ENCODE results near the gene COMT. TPM values are rescaled to one million over a fixed set of nuclear protein-coding genes. Genes with fewer than 3 reads are reported as not detected.
A peak's percentile ranks its signal among the peaks of the same experiment; 100 is the strongest.

Gene COMT
- total and polyA plus RNA-seq, 9 of the 15 experiments (the other 6 are each of a cell fraction or from before 2014, with no cell fraction given), result 12.5 to 351 (median 155) TPM

GRCh38 chr22:19990609-19991394 is 49.2 kb downstream of the COMT start (continued):
- TF ChIP-seq NELFE (IDR thresholded peaks at IDR 0.05; ENCODE audit: insufficient read depth, insufficient read length), result no peak
- peak; percentile 91 for TF ChIP-seq WHSC1 (IDR thresholded peaks at IDR 0.05; ENCODE audit: low read length)
- TF ChIP-seq ZNF224 (CRISPR knock-in tag; IDR thresholded peaks at IDR 0.05), result no peak
- no peak for TF ChIP-seq MYC (IDR thresholded peaks at IDR 0.05; ENCODE audit: low read depth, low read length)
- no peak for TF ChIP-seq MYC (CRISPR knock-in tag; IDR thresholded peaks at IDR 0.05; ENCODE audit: borderline replicate concordance, low read depth)
- no peak for TF ChIP-seq ZNF217 (CRISPR knock-in tag; IDR thresholded peaks at IDR 0.05)
- no peak for TF ChIP-seq ELF2 (CRISPR knock-in tag; IDR thresholded peaks at IDR 0.05)
- 0 out of 4 replicates have a peak, but pooled peaks of 1 of the 2 experiments have one; percentile 75 for TF ChIP-seq ZNF639 (CRISPR knock-in tag; conservative IDR thresholded peaks at IDR 0.05 in 1 of 2, IDR thresholded peaks at IDR 0.05 in 1 of 2)
- no peak for TF ChIP-seq ID3 (CRISPR knock-in tag; IDR thresholded peaks at IDR 0.05)
- TF ChIP-seq ID3 (tag; IDR thresholded peaks at IDR 0.05), result no peak; the same call in 1 of the 2 replicates
- TF ChIP-seq KLF1 (tag; IDR thresholded peaks at IDR 0.05), result 0 out of 2 replicates have a peak, but pooled peaks have one; percentile 32
- no peak for TF ChIP-seq ZNF589 (CRISPR knock-in tag; IDR thresholded peaks at IDR 0.05; ENCODE audit: low read depth)
- peak; percentile 79; the same call in 1 of the 2 replicates for TF ChIP-seq HNRNPL (IDR thresholded peaks at IDR 0.05; ENCODE audit: low read depth, low read length)
- no peak for TF ChIP-seq NCOA1 (IDR thresholded peaks at IDR 0.05; ENCODE audit: low read depth)
- no peak for TF ChIP-seq CCAR2 (IDR thresholded peaks at IDR 0.05; ENCODE audit: low read depth, low read length)
- no peak for TF ChIP-seq ZNF24 (IDR thresholded peaks at IDR 0.05)
- TF ChIP-seq KDM2B (CRISPR knock-in tag; IDR thresholded peaks at IDR 0.05), result 0 out of 2 replicates have a peak, but pooled peaks have one; percentile 43
- no peak for TF ChIP-seq SUPT5H (IDR thresholded peaks at IDR 0.05)
- no peak for TF ChIP-seq RREB1 (CRISPR knock-in tag; IDR thresholded peaks at IDR 0.05)
- no peak for TF ChIP-seq CBX2 (IDR thresholded peaks at IDR 0.05; ENCODE audit: insufficient read depth, low read length, poor library complexity, severe bottlenecking)
- TF ChIP-seq ZNF408 (CRISPR knock-in tag; IDR thresholded peaks at IDR 0.05; ENCODE audit: low read depth), result no peak
